GM12892 (cell line): ENCODE measurements around the gene DSCAML1.

Experiments
- POLR2A ChIP-seq: IDR thresholded peaks from 2 replicates; pipeline ENCODE4 v1.6.1; 2011; ENCODE audit warnings: low read depth, low read length, control low read depth
- POLR2AphosphoS5 ChIP-seq: IDR thresholded peaks from 2 replicates; pipeline ENCODE4 v1.6.1; 2011; ENCODE audit warnings: low read depth, low read length, control low read depth
- TAF1 ChIP-seq: IDR thresholded peaks from 2 replicates; pipeline ENCODE4 v1.6.1; 2011; ENCODE audit warnings: low read depth, mild to moderate bottlenecking, control low read depth, low read length, borderline replicate concordance

GRCh38 chr11:117453886-117454563 lies 343.0 kb downstream of the DSCAML1 start:
- no peak for TF ChIP-seq POLR2A
- TF ChIP-seq POLR2AphosphoS5 = no peak
- no peak for TF ChIP-seq TAF1
